GM12878 (cell line): ENCODE measurements around the gene EYA2. TPM values are rescaled to one million over a fixed set of nuclear protein-coding genes. Genes with fewer than 3 reads are reported as not detected.

Source experiments
- ATAC-seq: fragments of 200-7000 bp; cut with Tn5 transposase; 3 replicates; pipeline ENCODE4 v1.9.1; 2020; ENCODE audit warnings: mild to moderate bottlenecking, moderate library complexity
- BruUV-seq: library from RNA; stranded (reverse); fragments of 400-500 nt; replicated peaks from 2 replicates; lab custom pipeline; 2021; lab: Mats Ljungman, UMichigan
- CTCF ChIA-PET: fragments of 300-600 bp; sonication (Branson Sonifier 250); formaldehyde crosslinking; extraction: SDS; loops from one replicate; lab custom pipeline; 2021; ENCODE audit warnings: inconsistent platforms; lab: Yijun Ruan, JAX
- POLR2A ChIA-PET: fragments of 350-600 bp; formaldehyde crosslinking; extraction: SDS; loops from one replicate; lab custom pipeline; 2021; ENCODE audit warnings: inconsistent platforms; lab: Charles Lee
- RAD21 ChIA-PET: fragments of 300-600 bp; sonication (Branson Sonifier 250); formaldehyde crosslinking; loops from one replicate; lab custom pipeline; 2023; ENCODE audit warnings: antibody characterized with exemption; ENCODE audit not compliant: unreplicated experiment; lab: Charles Lee
- SMC1A ChIA-PET: fragments of 300-600 bp; sonication (Branson Sonifier 250); formaldehyde crosslinking; loops from one replicate; lab custom pipeline; 2023; ENCODE audit not compliant: unreplicated experiment, uncharacterized antibody; lab: Charles Lee
- DNase-seq: peaks from one replicate; pipeline ENCODE4 v3.0.0-alpha.2; 2011; ENCODE audit warnings: low read depth, low spot score
- FAIRE-seq: peaks from 3 replicates; lab custom pipeline; 2011; peaks lifted over from hg19 to GRCh38; lab: Jason Lieb, UNC
- H2AFZ ChIP-seq: 2 replicates; pipeline ENCODE4 v1.6.0; 2011; ENCODE audit warnings: low read depth, low read length, control low read depth; ENCODE audit not compliant: control insufficient read depth
- H3K27ac ChIP-seq: 2 replicates; pipeline ENCODE4 v1.5.1; 2011; ENCODE audit warnings: control low read depth; ENCODE audit not compliant: control insufficient read depth, insufficient read depth
- H3K27me3 ChIP-seq, 2 experiments: replicated peaks in 1 of 2; 2 replicates each; pipeline versions ENCODE4 v1.6.0 to v1.6.1; 2011; ENCODE audit warnings: low read length in 1 of 2; ENCODE audit not compliant: control insufficient read depth in 2 of 2, insufficient read depth in 2 of 2
- H3K36me3 ChIP-seq, 2 experiments: 2 replicates each; pipeline ENCODE4 v1.5.1; 2011; ENCODE audit warnings: low read length in 1 of 2; ENCODE audit not compliant: control insufficient read depth in 2 of 2, insufficient read depth in 2 of 2
- H3K4me1 ChIP-seq: 2 replicates; pipeline ENCODE4 v1.6.1; 2011; ENCODE audit warnings: mild to moderate bottlenecking, low read length, moderate library complexity, mixed read lengths; ENCODE audit not compliant: control insufficient read depth, insufficient read depth
- H3K4me2 ChIP-seq: 2 replicates; pipeline ENCODE4 v1.6.0; 2011; ENCODE audit warnings: control low read depth; ENCODE audit not compliant: control insufficient read depth, insufficient read depth
- H3K4me3 ChIP-seq: fragments of 200-600 bp; sonication (generic); 2 replicates; pipeline ENCODE4 v1.5.1; 2016
- H3K79me2 ChIP-seq: 2 replicates; pipeline ENCODE4 v1.6.0; 2011; ENCODE audit warnings: low read length; ENCODE audit not compliant: control insufficient read depth, insufficient read depth
- H3K9ac ChIP-seq: 2 replicates; pipeline ENCODE4 v1.8.0; 2011; ENCODE audit warnings: low read length, control low read depth, mixed read lengths; ENCODE audit not compliant: control insufficient read depth, insufficient read depth
- H3K9me3 ChIP-seq: replicated peaks from 3 replicates; pipeline ENCODE4 v1.5.1; 2011; ENCODE audit warnings: mild to moderate bottlenecking, low read length; ENCODE audit not compliant: control insufficient read depth, insufficient read depth
- H4K20me1 ChIP-seq: 2 replicates; pipeline ENCODE4 v1.6.0; 2011; ENCODE audit not compliant: control insufficient read depth, insufficient read depth
- CREB1 ChIP-seq: IDR thresholded peaks from 2 replicates; pipeline ENCODE4 v1.6.1; 2012; ENCODE audit warnings: low read depth, mild to moderate bottlenecking, inconsistent platforms
- E4F1 ChIP-seq: fragments of 450-650 bp; IDR thresholded peaks from 2 replicates; pipeline ENCODE4 v1.6.1; 2018; ENCODE audit warnings: borderline replicate concordance, mild to moderate bottlenecking; ENCODE audit not compliant: partially characterized antibody
- EP300 ChIP-seq, 2 experiments: fragments of 150-350 bp in 1 of 2; IDR thresholded peaks; 2 replicates each; pipeline ENCODE4 v1.6.1; 2011 to 2012; ENCODE audit warnings: low read depth in 2 of 2, low read length in 2 of 2, borderline replicate concordance in 1 of 2, improper control_type of control experiment in 1 of 2, inconsistent platforms in 1 of 2; ENCODE audit not compliant: control insufficient read depth in 1 of 2
- FOXK2 ChIP-seq: fragments of 450-650 bp; IDR thresholded peaks from 2 replicates; pipeline ENCODE4 v1.6.1; 2017; ENCODE audit warnings: mild to moderate bottlenecking, moderate library complexity
- GABPA ChIP-seq: IDR thresholded peaks from 2 replicates; pipeline ENCODE4 v1.6.1; 2014; ENCODE audit warnings: antibody characterized with exemption, low read depth, mild to moderate bottlenecking, inconsistent platforms
- PAX5 ChIP-seq: IDR thresholded peaks from 2 replicates; pipeline ENCODE4 v1.6.1; 2011; ENCODE audit warnings: low read depth, low read length, borderline replicate concordance
- POLR2AphosphoS2 ChIP-seq: IDR thresholded peaks from 2 replicates; pipeline ENCODE4 v1.6.1; 2011; ENCODE audit warnings: low read depth, mild to moderate bottlenecking, low read length, improper control_type of control experiment, moderate library complexity
- RBBP5 ChIP-seq: fragments of 200-600 bp; sonication (generic); conservative IDR thresholded peaks from 2 replicates; pipeline ENCODE4 v1.6.1; 2016
- RELB ChIP-seq: fragments of 450-650 bp; IDR thresholded peaks from 2 replicates; pipeline ENCODE4 v1.6.1; 2017; ENCODE audit warnings: low read depth, mild to moderate bottlenecking, moderate library complexity
- SREBF2 ChIP-seq: IDR thresholded peaks from 2 replicates; pipeline ENCODE4 v1.6.1; 2012; ENCODE audit warnings: mild to moderate bottlenecking, low read length
- STAT1 ChIP-seq: fragments of 450-650 bp; conservative IDR thresholded peaks from 2 replicates; pipeline ENCODE4 v1.6.1; 2014; ENCODE audit warnings: antibody characterized with exemption, mild to moderate bottlenecking
- SUPT20H ChIP-seq: IDR thresholded peaks from 2 replicates; pipeline ENCODE4 v1.6.1; 2011; ENCODE audit warnings: low read depth, mild to moderate bottlenecking, low read length, moderate library complexity, borderline replicate concordance; ENCODE audit not compliant: control insufficient read depth
- TBL1XR1 ChIP-seq: IDR thresholded peaks from 2 replicates; pipeline ENCODE4 v1.6.1; 2012; ENCODE audit warnings: low read depth, low read length, improper control_type of control experiment
- YBX1 ChIP-seq: fragments of 450-650 bp; IDR thresholded peaks from 2 replicates; pipeline ENCODE4 v1.6.1; 2016; ENCODE audit warnings: antibody characterized with exemption
- WGBS: methylation state at CpG from one replicate; pipeline ENCODE4 v1.1.6; 2016; ENCODE audit warnings: low lambda C conversion rate; ENCODE audit not compliant: insufficient replicate concordance, insufficient coverage; ENCODE audit errors: missing lambda C conversion rate; 5-methylcytosine and 5-hydroxymethylcytosine counted together
- in situ Hi-C: fragments of 300-500 bp; cut with MboI; formaldehyde crosslinking; loops from 9 replicates; pipeline ENCODE4 v1.14.3; 2018; ENCODE audit warnings: mixed read lengths
- intact Hi-C: fragments of 100-400 bp; cut with micrococcal nuclease; formaldehyde crosslinking; loops from one replicate; pipeline ENCODE4 v1.14.2; 2022; ENCODE audit not compliant: unreplicated experiment
- polyA plus RNA-seq, 11 experiments: library from polyadenylated mRNA; depleted of rRNA in 4 of 11; unstranded in 6 of 11; stranded (reverse) in 5 of 11; fragments of >200 nt; fragmentation: Nextera tagmentation in 4 of 11; fragmentation: Illumina TruSeq in 1 of 11; extraction: Ambion mirVana in 4 of 11; extraction: Trizol in 1 of 11; gene quantifications; 1 replicate in 1 of 11; 2 replicates in 10 of 11; pipeline versions ENCODE4 v1.2.1 to v1.2.3, GENCODE V29; 2011 to 2016; ENCODE audit warnings: inconsistent platforms in 2 of 11, missing spikeins in 2 of 11, low read depth in 1 of 11
- total RNA-seq, 4 experiments: library from RNA; depleted of rRNA in 3 of 4; stranded (reverse); fragments of >200 nt in 3 of 4; fragmentation: Illumina TruSeq in 1 of 4; extraction: Trizol in 1 of 4; gene quantifications; 2 replicates each; pipeline versions ENCODE4 v1.2.1 to v1.2.3, GENCODE V29; 2013 to 2021

EYA2 gene
- total and polyA plus RNA-seq, 10 of the 15 experiments (the other 5 are each of a cell fraction or from before 2014, with no cell fraction given) = 0.20 TPM; not detected in 9

- ChIA-PET POLR2A (no interaction called here), SMC1A (no interaction called here), RAD21 (no interaction called here), CTCF (no interaction called here)
- Histone ChIP-seq H3K4me3 (no peak overlapping the region), H4K20me1 (no peaks in the 10 kb centered on the region), H3K9ac (no peak overlapping the region), H3K36me3 (no peaks in the 10 kb centered on the region), H3K27me3 (no peaks in the 10 kb centered on the region), H3K4me2 (no peak overlapping the region), H3K27ac (no peak overlapping the region), H3K4me1 (no peaks in the 10 kb centered on the region), H3K79me2 (no peaks in the 10 kb centered on the region), H3K9me3 (no peaks in the 10 kb centered on the region; the same call in 2 of the 3 replicates), H2AFZ (no peak overlapping the region)
- no peak for ATAC-seq
- FAIRE-seq = no peak
- intact Hi-C loops (no loop called here), in situ Hi-C loops (no loop called here)
- BruUV-seq = no TSS peak
- WGBS = 13% methylated on average over 4 of the region's 4 CpGs
- TF ChIP-seq SUPT20H = no peak
- TF ChIP-seq YBX1 = no peak
- no peak for DNase-seq
Measured at GRCh38 chr20:46951405-46951804, 56.8 kb downstream of the EYA2 start.

GRCh38 chr20:46951840-46952497, 57.3 kb downstream of the EYA2 start:
- WGBS = 37% methylated on average over 10 of the region's 10 CpGs
- RAD21 ChIA-PET = no interaction called here
- TF ChIP-seq SUPT20H (no peak), RELB (no peak), GABPA (no peak), CREB1 (no peak), EP300 (IDR thresholded peaks at IDR 0.05; ENCODE audit: borderline replicate concordance in 1 of 2, control insufficient read depth in 1 of 2, low read depth in 2 of 2, low read length in 2 of 2) (no peak), E4F1 (no peak), POLR2AphosphoS2 (no peak), RBBP5 (no peak), STAT1 (no peak), SREBF2 (no peak), PAX5 (no peak), TBL1XR1 (no peak), FOXK2 (no peak)

More at GRCh38 chr20:46951840-46952497, 57.3 kb downstream of the EYA2 start:
- Histone ChIP-seq H3K4me2 (no peak overlapping the region), H3K36me3 (no peaks in the 10 kb centered on the region), H3K4me3 (no peak overlapping the region), H3K27me3 (no peaks in the 10 kb centered on the region), H3K9me3 (no peaks in the 10 kb centered on the region; the same call in 2 of the 3 replicates), H2AFZ (no peak overlapping the region), H3K4me1 (no peaks in the 10 kb centered on the region), H3K79me2 (no peaks in the 10 kb centered on the region), H3K27ac (no peak overlapping the region), H3K9ac (no peak overlapping the region), H4K20me1 (no peaks in the 10 kb centered on the region)
- DNase-seq (no peak), ATAC-seq (no peak), FAIRE-seq (no peak)
- no TSS peak for BruUV-seq
- intact Hi-C loops = no loop called here
- ChIA-PET POLR2A (no interaction called here), SMC1A (no interaction called here), CTCF (no interaction called here)
- in situ Hi-C loops = no loop called here
